Stimulated activated CD4-positive, alpha-beta T cell treated with anti-CD3 and anti-CD28 coated beads, Interleukin-15, amount 100 ng/mL, for 48 hours (primary cell): ENCODE results near the gene TMEM204.

Experiments
- DNase-seq, 2 donors: peaks; one replicate each; pipeline ENCODE4 v3.0.0-alpha.2; 2020; ENCODE audit warnings: low read depth in 2 of 2

Gene TMEM204

DNA sequence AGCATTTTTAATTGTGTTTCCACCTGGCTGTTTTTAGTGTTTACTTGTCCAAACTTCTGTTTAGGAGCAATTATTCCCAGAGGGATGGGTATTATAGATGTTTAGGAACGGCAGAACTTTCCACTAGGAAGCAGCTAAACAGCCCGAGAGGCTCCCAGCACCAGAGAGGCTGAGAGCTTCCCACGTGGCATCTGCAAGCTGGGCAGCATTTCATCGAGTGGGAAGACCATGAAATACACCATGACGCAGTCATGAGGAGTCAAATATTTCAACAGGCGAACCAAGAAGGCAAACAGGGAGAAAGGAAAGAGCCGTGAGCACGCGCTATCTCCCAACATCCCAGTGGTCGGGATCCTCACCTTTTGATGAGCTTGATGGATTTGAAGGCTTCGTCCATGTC is 24.1 kb downstream of the TMEM204 start:
- no peak for DNase-seq

DNA sequence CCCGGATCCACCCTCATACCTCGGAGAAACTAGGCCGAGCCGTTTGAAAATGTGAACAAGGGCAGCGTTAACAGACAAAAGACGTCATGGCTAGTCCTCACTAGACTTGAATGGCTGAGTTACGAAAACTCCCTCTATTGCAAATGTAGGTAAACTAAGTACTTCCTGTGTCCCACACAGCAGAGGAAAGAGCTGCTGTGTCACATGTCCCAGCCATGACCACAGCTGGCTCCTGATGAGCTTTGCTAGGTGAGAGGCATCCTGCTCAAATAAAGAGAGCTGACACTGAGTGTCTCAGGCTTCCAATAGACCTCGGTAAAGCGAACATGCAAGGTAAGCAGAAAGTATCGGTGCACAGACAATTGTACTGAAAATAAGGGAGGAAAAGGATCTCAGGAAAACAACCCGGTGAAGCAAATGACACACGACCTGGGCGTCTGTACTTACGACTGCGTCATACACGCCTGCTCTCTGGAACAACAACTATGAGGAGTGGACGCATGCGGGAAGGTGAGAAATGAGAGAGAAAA is 26.0 kb downstream of the TMEM204 start:
- no peak for DNase-seq

DNA sequence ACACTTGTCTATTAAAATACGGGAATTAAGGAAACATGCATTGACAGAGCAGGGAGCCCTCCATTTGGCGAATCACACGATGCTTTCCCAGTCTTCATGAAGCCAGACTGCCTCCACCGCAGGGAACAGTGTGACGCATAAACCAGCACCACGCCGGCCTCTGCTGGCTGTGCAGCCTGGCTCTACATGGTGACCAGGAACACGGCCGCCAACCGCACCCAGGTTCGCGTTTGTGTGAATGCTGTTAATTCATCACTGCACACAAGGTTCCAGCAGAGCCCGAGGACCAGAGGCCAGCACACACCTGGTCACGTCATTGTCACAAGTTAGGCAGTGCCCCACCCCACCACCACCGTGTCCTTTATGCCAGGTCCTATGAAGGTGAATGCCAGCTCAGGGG is 26.7 kb downstream of the TMEM204 start:
- no peak for DNase-seq

DNA sequence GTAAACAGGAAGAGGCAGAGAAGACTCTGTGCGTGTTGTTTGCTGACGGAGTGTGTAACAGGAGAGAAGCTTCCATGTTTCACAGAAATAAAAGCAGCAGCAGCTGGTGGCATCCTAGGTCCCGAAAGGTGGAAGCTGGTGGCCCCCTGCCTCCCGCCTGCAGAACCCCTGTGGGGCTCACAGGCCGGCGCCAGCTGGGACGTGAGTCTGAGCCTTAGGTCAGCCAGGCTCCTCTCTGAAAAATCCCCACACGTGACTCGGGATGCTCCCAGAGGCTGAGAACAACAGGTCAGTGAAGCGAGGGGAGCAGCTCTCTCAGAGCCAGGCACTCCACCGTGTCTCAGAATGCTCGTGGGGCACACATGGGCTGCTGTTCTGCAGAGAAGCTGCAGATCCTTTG is 27.4 kb downstream of the TMEM204 start:
- no peak for DNase-seq

DNA sequence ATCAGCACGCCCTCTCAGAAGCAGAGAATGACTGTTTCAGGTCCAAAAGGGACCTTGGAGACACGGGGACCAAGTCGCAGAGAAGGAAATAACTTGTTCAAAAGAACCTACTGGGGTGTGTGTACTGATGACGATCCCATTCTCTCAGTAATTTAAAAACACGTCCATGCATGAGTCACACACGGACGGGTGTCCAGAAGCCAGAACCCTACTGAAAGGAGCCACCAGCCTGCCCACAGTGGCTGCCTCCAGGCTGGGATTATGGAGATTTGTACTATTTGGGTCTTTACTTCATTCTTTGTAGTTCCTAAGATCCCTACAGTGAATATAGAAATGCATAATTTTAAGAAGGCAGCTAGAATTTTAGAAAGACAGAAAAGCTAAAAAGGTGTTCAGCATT is 27.8 kb downstream of the TMEM204 start:
- DNase-seq: no peak

DNA sequence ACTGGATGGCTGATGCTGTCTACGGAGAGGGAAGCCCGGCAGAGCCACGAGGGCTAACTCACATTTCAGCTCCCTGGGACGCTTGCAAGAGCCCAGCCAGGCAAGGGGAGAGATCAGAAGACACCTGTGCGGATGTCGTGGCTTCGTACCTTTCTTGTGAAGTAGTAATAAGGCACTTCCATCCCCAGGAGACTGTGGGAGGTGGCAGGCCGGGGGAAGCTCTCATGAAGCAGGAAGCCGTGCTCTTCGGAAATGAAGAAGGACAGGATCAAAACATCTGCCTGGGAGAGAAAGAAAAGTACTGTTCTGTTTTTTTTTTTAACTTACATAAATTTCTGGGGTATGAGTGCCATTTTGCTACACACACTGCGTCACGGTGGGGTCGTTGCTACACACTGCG is 28.4 kb downstream of the TMEM204 start:
- DNase-seq: no peak

DNA sequence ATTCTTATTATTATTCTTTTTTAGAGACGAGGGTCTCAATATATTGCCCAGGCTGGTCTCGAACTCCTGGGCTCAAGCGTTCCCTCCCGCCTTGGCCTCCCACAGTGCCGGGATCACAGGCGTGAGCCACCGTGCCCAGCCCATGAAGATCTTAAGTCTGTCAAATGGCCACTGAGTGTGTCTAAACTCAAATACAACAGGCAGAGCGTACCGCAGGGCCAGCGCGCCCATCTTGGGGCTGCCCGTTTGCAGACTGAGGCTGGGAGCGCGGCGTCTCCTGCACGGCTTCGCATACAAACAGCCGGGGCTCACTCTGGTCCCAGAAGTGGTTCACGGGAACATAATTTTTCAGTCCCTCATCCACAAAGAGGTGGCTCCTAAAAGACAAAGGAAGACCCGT is 30.3 kb downstream of the TMEM204 start:
- no peak for DNase-seq

DNA sequence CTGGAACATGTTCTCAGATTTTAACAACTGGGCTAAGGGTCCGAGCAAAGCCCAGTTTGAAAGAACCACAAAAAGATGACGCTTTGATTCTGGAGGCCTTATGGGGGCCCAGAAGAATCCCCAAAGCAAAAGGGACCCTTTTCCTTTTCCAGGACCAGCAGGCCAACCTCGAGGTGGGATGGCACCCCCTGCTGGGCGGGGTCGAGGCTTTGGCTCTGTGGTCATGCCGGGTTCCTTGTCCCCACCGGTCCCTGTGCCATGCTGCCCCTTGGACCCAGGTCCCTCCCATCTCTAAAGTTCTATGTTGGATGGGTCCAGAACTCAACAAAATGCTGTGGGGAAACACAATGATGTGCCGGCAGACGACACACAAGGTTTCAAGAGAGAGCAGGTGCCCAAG is 30.9 kb downstream of the TMEM204 start:
- no peak for DNase-seq

DNA sequence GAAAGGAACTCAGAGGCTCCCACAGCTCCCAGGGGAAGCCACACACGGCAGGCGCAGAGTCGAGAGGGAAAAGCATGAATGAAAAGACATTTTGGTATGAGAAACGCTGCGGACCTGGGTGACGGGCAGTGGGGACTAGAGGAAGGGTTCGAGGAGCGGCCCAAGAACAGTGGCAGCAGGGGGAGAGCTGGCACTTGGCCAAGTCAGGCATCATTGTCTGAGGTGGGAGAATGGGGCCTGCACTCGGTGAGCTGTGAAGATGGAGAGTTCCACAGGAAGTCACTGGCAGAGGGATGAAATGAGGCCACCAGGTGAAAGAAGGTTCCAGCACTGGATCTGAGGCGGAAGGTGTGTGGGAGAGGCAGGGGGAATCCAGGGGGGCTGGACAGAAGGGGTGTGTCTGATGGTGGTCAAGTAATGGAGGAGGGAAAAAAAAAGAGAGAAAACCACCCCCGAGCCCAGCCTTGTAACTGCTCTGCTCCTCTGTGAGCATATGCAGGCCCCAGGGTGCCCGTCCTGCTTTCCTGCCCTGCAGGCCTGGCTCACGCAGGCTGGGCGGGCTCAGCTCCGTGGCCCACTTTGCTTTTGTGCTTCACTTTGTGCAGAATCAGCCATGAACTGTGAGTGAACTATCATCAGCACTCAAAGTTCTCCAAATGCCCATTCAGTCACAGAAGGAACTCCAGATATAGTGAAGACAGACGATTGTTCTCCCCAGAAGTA is 31.8 kb downstream of the TMEM204 start:
- no peak for DNase-seq

DNA sequence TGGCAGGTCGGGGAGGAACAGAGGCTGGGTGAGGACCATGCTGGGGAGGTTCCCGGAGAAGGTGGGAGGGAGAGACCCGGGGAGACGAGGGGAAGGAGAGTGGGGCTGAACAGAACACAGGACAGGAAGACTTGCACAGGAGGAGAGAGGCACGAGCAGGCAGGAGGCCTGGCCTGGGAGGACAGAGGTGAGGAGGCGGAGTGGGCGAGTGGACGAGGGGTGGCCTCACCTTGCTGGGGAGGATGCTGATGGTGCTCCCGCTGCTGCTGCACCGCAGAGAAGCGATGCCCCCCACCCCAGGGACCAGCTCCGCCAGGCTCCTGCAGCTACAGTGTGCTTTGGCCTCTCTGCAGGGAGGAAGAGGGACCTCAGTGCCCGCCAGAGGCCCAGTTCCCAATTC is 34.5 kb downstream of the TMEM204 start:
- no peak for DNase-seq

DNA sequence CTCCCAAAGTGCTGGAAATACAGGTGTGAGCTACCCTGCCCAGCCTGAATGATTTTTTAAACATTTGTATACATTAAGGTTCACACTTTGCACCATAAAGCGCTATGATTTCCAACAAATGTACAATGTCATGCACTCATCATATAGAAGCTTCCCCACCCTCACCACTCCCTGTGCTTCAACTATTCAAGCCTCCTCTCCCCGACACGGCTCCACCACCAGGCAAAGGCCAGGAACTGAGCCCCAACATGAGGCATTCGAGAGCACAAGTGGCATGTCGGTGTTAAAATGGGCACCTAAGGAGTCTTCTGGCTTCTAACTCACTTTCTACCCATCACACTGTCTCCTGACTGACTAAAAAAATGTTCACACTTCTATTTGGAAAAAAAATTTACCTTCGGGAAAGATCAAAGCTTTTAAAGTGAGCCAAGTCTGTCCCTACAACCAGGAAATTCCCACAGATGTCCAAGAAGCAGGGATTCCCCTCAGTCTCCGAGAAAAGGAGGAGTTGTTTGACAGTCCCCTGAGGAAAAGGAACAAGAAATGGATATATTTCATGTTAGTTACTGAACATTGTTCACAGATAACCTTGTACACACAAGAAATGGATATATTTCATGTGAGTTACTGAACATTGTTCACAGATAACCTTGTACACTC is 37.7 kb downstream of the TMEM204 start:
- DNase-seq: no peak

DNA sequence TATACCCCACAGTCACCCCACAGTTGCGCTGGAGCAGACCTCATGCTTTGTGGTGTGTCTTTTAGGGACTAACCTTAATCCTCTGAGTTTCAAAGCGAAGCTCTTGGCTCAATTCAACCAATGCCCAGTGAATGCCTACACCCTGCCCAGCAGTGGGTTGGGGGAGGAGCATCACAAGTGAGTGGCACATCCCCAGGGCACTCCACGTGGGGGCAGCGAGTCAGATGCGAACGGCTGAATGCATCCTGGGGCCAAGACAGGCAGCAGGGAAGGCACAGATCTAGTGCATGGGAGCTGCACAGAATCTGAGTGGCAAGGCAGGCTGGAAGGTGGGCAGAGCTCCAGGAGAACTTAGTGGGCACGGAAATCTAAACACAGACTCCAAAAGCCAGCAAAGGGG is 39.2 kb downstream of the TMEM204 start:
- no peak for DNase-seq

DNA sequence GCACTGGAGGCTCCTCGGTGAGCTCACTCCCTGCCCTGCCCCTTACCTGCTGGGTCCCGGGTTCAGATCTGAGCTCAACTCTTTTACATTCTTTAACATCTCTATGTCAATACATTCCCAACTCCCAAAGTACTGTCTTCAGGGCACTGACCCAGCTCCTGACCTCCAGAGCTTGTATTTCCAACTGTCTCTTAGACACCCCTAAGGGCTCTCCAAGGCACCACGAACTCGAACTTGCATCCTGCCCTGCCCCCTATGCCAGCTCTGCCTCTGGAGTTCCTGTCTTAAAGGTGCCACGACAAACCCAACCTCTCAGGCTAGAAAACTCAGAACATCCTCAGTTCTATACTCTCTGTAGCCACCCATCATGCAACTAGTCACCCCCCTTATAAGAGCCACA is 39.8 kb downstream of the TMEM204 start:
- no peak for DNase-seq

DNA sequence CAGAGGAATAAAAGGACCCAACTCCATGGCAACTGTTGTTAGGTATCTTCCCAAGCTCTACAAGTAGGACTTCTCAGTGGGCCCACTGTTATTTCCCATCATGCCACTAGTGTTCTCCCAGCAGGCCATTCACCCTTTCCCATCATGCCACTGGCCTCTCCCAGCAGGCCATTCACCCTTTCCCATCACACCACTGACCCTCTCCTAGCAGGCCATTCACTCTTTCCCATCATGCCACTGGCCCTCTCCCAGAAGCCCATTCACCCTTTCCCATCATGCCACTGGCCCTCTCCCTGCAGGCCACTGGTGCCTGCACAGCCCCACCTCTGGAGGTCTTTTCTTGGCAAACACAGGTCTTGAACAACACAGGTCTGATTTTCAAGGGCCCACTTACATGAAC is 42.1 kb downstream of the TMEM204 start:
- no peak for DNase-seq

DNA sequence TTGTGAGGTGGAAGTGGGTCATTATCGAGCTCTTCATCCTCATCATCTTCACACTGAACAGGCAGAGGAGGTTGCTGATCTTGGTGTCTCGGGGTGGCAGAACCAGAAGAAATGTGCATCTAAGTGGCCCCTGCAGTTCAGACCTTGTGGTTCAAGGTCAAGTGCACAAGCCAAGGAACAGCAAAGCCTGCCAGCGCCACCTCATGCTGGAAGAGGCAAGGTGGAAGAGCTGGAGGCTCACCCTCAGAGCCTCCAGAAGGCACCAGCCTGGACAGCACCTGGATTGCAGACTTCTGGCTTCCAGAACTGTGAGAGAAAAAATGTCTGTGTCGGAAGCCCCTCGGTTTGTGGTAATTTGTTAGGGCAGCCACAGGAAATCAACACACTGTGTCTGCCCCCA is 45.7 kb downstream of the TMEM204 start:
- no peak for DNase-seq

DNA sequence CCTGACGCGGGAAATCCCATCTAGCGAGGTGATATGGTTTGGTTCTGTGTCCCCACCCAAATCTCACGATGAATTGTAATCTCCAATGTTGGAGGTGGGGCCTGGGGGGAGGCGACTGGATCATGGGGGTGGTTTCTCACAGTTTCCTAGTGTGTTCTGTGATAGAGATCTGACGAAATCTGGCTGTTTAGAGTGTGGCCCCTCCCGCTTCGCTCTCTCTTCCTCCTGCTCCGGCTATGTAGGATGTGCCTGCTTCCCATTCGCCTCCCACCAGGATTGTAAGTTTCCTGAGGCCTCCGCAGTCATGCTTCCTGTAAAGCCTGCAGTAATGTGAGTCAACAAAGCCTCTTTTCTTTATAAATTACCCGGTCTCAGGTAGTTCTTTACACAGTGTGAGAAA is 46.8 kb downstream of the TMEM204 start:
- DNase-seq: no peak

DNA sequence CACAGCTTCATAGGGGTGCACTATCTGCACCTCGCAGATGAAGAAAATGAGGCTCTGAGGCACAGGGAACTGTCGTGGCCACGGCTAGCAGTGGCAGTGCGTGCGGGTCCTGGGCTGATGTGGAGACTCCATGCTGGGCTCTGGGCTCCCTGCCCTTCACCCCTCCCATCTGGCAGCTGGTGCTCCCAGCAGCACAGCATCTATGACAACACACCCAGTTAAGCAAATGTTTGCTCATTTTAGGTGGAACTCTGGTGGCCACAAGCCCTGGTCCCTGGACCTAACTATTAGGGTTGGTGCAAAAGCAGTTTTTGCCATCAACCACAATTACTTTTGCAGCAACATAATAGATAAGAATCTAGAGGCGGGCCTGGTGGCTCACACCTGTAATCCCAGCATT is 47.5 kb downstream of the TMEM204 start:
- no peak for DNase-seq

DNA sequence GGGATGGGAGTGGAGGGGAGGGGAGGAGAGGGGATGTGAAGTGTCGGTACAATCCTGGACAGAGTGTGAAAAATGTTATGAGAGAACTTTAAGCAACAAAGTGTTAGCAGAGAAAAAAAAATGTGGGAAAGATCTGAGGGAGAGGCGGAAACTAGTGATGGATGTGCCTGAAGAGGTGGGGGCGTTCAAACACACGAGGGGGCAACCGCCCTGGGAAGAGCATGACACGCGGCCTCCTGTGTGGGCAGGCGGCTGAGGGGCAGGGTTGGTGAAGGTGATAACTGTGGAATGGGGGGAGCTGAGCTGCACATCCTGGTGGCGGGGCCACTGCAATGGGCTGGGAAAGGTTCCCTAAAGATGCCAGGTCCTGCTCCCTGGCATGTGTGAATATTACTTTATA is 48.3 kb downstream of the TMEM204 start:
- DNase-seq: no peak

DNA sequence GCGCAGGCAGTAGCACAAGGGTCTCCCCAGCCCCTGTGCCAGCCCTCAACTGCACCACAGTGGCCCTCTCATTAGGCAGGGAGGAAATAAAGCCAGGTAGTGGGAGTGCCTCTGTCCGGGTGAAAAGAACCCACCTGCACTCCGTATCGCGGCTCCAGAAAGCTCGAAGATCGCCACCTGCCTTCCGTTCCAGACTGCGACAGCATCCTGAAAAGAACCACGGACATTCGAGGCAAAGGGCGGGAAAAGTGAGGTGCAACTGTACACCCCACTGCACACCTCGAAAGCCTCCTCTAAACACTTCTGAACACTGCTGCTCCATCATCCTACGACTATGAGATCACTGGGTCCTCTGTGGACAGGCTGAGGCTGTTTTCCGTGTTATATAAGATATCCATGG is 49.7 kb downstream of the TMEM204 start:
- DNase-seq: no peak

DNA sequence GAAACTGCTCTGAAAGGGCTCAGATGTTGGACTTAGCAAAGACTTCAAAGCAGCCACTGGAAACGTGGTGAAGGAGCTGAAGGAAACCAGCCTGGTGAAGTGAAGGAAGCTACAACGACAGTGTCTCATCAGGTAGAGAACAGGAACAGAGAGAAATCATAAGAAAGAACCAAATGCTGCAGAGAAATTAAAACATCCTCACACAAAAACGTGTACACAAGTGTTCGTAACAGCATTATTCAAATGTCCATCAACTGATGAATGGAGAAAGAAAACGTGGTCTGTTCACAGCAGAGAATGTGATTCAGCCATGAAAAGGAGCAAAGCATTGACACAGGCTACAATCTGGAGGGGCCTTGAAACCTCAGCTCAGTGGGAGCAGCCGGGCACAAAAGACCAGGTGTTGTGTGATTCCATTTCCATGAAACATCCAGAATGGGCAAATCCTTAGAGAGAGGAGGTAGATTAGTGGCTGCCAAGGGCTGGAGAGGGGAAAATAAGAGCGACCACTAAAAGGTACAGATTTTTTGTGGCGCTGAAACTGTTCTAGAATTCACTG is 51.5 kb downstream of the TMEM204 start:
- DNase-seq: no peak

DNA sequence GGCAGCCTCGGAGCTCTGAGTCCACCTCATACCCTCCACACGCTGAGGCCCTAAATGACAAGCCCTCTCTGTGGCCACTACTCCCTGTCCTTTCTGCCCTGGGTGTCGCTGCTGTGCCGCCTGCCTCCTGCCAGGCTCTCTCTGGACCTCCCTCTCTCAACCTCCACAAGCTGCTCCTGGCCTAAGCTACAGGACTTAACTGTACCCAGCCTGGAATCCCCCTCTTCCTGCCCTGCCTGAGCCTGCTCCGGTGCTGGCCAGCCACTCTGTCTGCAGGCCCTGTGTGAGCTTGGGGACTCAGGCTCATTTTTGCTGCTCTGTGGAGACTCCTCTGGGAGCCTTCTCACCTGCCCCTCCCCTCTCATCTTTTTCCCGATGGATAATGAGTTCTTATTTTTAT is 56.9 kb downstream of the TMEM204 start:
- DNase-seq: no peak

DNA sequence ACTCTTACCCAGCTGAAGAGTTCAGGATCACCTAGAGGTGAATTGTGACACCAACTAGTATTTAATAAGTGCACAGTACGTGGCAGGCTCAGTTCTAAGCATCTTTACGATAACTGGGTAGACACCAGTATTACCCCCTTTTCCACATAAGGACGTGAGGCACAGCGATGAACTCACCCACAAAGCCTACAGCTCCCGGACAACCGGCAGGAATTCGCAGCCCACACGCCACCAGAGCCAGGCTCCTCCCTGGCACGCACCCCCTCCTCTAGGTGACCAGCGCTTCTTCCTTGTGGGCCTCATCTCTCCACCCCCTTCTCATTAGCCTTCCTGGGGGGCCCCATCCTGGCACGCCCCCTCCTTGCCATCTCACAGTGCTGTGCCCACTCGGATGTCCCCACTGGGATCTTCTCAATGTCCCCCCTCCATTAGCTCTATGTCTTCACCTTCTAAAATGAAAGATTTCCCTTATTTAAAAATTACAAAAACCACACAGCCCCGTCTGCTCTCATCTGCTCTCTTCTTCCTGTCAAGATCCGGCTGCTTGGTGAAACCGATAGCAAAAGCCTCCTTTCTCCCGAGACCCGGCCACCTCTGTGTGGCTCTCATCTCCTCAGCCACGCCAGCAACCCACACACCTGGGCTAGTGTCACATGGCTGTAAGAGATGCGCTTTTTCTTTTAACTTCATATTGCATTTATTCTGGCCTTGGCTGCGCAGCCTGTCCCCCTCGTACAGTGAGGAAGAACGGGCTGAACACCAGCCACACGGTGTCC is 57.7 kb downstream of the TMEM204 start:
- DNase-seq: no peak

DNA sequence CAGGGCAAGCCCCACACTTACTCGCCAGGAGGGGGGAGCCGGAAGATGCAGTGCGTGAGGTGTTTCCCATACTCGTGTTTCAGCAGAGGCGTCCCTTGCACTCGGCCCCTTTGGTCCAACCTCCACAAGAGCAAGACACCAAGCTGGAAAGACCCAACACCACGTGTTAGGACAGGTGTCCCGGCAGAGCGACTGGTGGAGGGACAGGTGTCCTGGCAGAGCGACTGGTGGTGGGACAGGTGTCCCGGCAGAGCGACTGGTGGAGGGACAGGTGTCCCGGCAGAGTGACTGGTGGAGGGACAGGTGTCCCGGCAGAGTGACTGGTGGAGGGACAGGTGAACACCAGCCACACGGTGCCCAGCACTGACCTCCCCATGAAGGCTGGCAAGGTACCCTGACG is 59.0 kb downstream of the TMEM204 start:
- no peak for DNase-seq
